Erythroblast (primary cell): ENCODE data around the gene NR2F1-AS1.

Source experiments
- DNase-seq, 2 experiments: peaks; one replicate each; lab custom pipeline; 2025; lab: John Stamatoyannopoulos, UW
- GATA1 ChIP-seq: IDR thresholded peaks from 2 replicates; pipeline ENCODE4 v1.6.1; 2011; ENCODE audit warnings: low read depth, mild to moderate bottlenecking, control low read depth, low read length, moderate library complexity
- POLR2A ChIP-seq: IDR thresholded peaks from 2 replicates; pipeline ENCODE4 v1.6.1; 2011; ENCODE audit warnings: mild to moderate bottlenecking, low read length

NR2F1-AS1 gene

GRCh38 chr5:93599399-93600120 is 18.5 kb upstream of the NR2F1-AS1 start:
- no peak for TF ChIP-seq POLR2A
- TF ChIP-seq GATA1, result no peak
- DNase-seq, result no peak

GRCh38 chr5:93599001-93599379 is 18.0 kb upstream of the NR2F1-AS1 start:
- TF ChIP-seq POLR2A (no peak), GATA1 (no peak)
- no peak for DNase-seq

- TF ChIP-seq GATA1 (no peak), POLR2A (no peak)
- DNase-seq, result no peak
Measured at GRCh38 chr5:93598091-93599000, 17.3 kb upstream of the NR2F1-AS1 start.

- TF ChIP-seq POLR2A, result no peak
- no peak for TF ChIP-seq GATA1
- peak; percentile 8 to 38 for DNase-seq
Measured at GRCh38 chr5:93596676-93597490, 15.9 kb upstream of the NR2F1-AS1 start.

- DNase-seq, result no peak
Measured at GRCh38 chr5:93596310-93596675, 15.3 kb upstream of the NR2F1-AS1 start.

GRCh38 chr5:93595420-93596147 is 14.6 kb upstream of the NR2F1-AS1 start:
- TF ChIP-seq GATA1 (no peak), POLR2A (no peak)
- no peak for DNase-seq

More at GRCh38 chr5:93596310-93596675, 15.3 kb upstream of the NR2F1-AS1 start:
- TF ChIP-seq GATA1, result no peak
- TF ChIP-seq POLR2A, result no peak

- no peak for DNase-seq
- TF ChIP-seq POLR2A, result no peak
- TF ChIP-seq GATA1, result no peak
Measured at GRCh38 chr5:93594591-93595419, 13.8 kb upstream of the NR2F1-AS1 start.

- TF ChIP-seq POLR2A (no peak), GATA1 (no peak)
- DNase-seq, result no peak
Measured at GRCh38 chr5:93593476-93594131, 12.6 kb upstream of the NR2F1-AS1 start.

GRCh38 chr5:93592883-93593282 is 11.9 kb upstream of the NR2F1-AS1 start:
- no peak for TF ChIP-seq GATA1
- TF ChIP-seq POLR2A, result no peak

GRCh38 chr5:93591323-93591945 is 10.4 kb upstream of the NR2F1-AS1 start:
- TF ChIP-seq GATA1, result no peak
- TF ChIP-seq POLR2A, result no peak
- no peak for DNase-seq

More at GRCh38 chr5:93592883-93593282, 11.9 kb upstream of the NR2F1-AS1 start:
- DNase-seq, result no peak

- no peak for DNase-seq
- no peak for TF ChIP-seq GATA1
- no peak for TF ChIP-seq POLR2A
Measured at GRCh38 chr5:93590493-93590892, 9.5 kb upstream of the NR2F1-AS1 start.

- TF ChIP-seq GATA1 (no peak), POLR2A (no peak)
- no peak for DNase-seq
Measured at GRCh38 chr5:93589829-93590215, 8.8 kb upstream of the NR2F1-AS1 start.
